ENCODE measurements around the gene SAMD4A.

SAMD4A gene

DNA sequence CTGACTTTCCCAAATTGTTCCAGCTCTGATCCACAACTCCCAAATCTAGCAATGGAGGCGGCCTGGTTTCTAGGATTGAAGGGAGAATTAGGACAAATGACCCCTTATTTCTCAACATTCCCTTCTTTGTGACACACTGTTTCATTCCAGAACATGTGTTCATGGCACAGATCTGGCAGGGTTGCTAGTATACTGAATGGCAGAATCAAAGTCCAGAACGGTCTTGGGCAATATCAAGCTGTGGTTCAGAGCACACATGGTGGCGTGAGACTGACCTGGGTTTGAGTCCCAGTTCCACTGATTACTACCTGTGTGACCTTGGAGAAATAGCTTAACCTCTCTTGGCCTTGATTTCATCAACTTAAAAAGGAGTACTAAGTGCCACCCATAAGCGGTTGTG lies 152.5 kb downstream of the SAMD4A start:
- Histone ChIP-seq H3K4me1 (ENCODE audit: control insufficient read depth, insufficient read depth, low read length) (no peaks in the 10 kb centered on the region), H3K36me3 (ENCODE audit: control insufficient read depth, insufficient read depth, low read length) (no peaks in the 10 kb centered on the region), H3K9ac (ENCODE audit: low read length) (no peak overlapping the region), H3K9me3 (ENCODE audit: control insufficient read depth, low read length) (no peaks in the 10 kb centered on the region), H3K4me3 (ENCODE audit: low read length) (no peak overlapping the region), H3K27me3 (ENCODE audit: control insufficient read depth, insufficient read depth, low read length) (no peaks in the 10 kb centered on the region)

DNA sequence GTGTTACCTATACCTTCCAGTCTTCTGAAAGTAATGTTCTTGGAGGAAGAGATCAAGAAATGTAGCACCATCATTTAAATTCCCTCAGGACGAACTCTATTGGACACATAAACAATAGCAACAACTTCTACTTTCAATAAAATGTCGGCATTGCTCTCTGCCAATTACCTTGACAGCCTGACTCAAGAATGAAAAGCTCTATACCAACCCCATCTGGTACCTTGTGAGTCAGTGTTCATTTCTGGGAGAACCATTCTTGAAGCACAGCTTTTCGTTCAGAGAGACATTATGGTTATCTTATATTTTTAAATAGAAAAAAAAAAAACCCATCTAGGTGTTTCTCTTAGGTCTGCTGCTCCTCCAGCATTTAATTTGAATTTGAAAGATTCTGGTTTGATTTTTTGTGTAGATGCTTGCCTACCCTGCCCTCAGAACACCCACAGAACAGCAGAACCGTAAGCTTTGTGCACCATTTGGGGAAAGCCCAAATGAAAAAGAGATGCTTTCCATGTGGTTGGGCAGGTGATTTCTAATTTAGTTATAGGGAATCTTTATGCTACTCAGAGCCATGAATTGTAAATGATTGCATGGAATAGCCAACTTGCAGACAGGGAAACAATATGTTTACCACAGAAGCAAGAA lies 156.0 kb downstream of the SAMD4A start:
- H3K9me3 ChIP-seq (ENCODE audit: control insufficient read depth, low read length), result no peaks in the 10 kb centered on the region
- H3K27me3 ChIP-seq (ENCODE audit: control insufficient read depth, insufficient read depth, low read length), result no peaks in the 10 kb centered on the region
- H3K36me3 ChIP-seq (ENCODE audit: control insufficient read depth, insufficient read depth, low read length), result no peaks in the 10 kb centered on the region
- no peak overlapping the region for H3K4me3 ChIP-seq (ENCODE audit: low read length)
- H3K9ac ChIP-seq (ENCODE audit: low read length), result no peak overlapping the region
- H3K4me1 ChIP-seq (ENCODE audit: control insufficient read depth, insufficient read depth, low read length), result no peaks in the 10 kb centered on the region

DNA sequence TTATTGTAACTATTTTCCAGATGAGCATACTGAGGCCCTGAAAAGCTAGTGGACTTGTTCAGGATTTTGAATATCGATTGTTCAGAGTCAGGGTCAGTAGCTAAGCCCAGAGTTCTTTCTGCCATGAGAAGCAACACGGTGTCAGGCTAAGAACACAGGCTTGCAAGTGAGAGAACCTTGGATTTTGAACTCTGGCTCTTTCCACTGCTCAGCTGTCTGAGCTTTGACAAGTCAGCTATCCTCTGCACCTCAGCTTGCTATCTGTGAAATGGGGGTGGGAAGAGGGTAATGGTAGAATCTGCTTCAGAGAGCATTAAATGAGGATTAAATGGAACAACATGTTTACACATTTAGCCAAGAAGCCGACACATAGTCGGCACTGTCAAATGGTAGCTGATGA lies 157.2 kb downstream of the SAMD4A start:
- H3K27me3 ChIP-seq (ENCODE audit: control insufficient read depth, insufficient read depth, low read length), result no peaks in the 10 kb centered on the region
- no peaks in the 10 kb centered on the region for H3K4me1 ChIP-seq (ENCODE audit: control insufficient read depth, insufficient read depth, low read length)
- no peaks in the 10 kb centered on the region for H3K9me3 ChIP-seq (ENCODE audit: control insufficient read depth, low read length)
- no peaks in the 10 kb centered on the region for H3K36me3 ChIP-seq (ENCODE audit: control insufficient read depth, insufficient read depth, low read length)
- no peak overlapping the region for H3K4me3 ChIP-seq (ENCODE audit: low read length)
- no peak overlapping the region for H3K9ac ChIP-seq (ENCODE audit: low read length)

DNA sequence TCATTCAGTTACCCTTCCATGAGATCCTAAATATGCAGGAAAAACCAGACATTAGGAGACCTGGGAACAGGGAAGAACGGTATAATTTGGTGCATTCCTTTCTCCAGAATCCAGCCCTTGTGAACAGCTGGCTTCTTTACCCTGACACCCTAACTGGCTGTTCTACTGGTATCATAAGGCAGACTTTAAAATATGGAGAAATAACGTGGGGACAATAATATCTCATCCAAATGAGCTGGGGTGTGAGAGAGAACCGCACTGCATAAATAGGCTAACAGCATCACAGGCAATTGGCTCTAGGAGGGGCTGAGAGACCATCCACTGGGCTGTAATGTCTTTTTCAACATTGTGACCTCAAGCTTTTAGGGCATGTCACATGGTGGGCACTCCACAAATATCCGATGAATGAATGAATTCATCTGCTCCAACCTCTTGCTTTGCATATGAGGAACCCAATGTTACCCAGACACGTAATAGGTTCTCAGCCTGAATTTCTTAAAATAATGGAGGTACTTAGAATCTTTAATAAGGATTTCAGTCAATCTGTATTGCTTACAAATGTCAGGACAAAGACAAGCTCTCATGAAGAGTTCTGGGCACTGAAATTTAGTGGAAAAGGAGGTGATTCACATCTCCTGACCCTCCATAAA lies 157.9 kb downstream of the SAMD4A start:
- Histone ChIP-seq H3K36me3 (ENCODE audit: control insufficient read depth, insufficient read depth, low read length) (no peaks in the 10 kb centered on the region), H3K9ac (ENCODE audit: low read length) (no peak overlapping the region), H3K4me3 (ENCODE audit: low read length) (no peak overlapping the region), H3K9me3 (ENCODE audit: control insufficient read depth, low read length) (no peaks in the 10 kb centered on the region), H3K4me1 (ENCODE audit: control insufficient read depth, insufficient read depth, low read length) (no peaks in the 10 kb centered on the region), H3K27me3 (ENCODE audit: control insufficient read depth, insufficient read depth, low read length) (no peaks in the 10 kb centered on the region)

DNA sequence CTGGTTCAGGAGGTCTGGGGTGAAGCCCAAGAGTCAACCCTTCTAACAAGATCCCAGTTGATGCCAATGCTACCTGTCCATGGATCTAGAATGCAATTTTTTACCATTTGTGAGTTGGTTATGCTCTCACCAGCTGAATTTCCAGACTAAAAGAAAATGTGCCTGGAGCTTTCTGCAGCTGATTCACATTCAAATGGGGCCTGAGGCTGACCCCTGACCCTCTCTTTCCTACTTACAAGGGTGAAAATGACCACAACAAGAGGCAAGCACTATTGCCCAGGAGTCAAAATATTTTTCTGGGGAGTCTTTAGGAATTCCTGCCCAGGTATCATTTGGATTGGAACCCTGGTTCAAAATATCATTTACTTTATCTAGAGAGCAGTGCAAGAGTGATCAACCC lies 159.1 kb downstream of the SAMD4A start:
- Histone ChIP-seq H3K4me3 (ENCODE audit: low read length) (no peak overlapping the region), H3K27me3 (ENCODE audit: control insufficient read depth, insufficient read depth, low read length) (no peaks in the 10 kb centered on the region), H3K36me3 (ENCODE audit: control insufficient read depth, insufficient read depth, low read length) (no peaks in the 10 kb centered on the region), H3K4me1 (ENCODE audit: control insufficient read depth, insufficient read depth, low read length) (no peaks in the 10 kb centered on the region), H3K9me3 (ENCODE audit: control insufficient read depth, low read length) (no peaks in the 10 kb centered on the region), H3K9ac (ENCODE audit: low read length) (no peak overlapping the region)

DNA sequence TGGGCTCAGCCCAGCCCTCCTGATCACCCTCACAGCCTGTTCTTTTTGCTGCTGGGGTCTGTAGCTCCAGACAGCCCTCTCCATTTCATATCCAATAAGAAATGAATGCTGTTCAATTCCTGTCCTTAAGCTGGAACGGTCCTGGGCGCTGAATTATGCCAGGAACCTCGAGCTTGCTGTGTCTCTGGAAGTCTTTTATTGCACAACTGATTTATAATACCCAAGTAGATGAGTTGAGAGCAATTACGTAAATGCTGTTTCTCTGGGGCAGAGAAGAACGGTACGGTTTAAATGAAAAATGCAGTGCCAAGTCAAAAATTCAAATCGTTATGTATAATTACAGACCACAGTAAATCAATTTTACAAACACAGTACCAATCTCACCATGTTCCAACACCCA lies 161.0 kb downstream of the SAMD4A start:
- no peak overlapping the region for H3K4me3 ChIP-seq (ENCODE audit: low read length)
- no peaks in the 10 kb centered on the region for H3K36me3 ChIP-seq (ENCODE audit: control insufficient read depth, insufficient read depth, low read length)
- no peaks in the 10 kb centered on the region for H3K9me3 ChIP-seq (ENCODE audit: control insufficient read depth, low read length)
- no peaks in the 10 kb centered on the region for H3K4me1 ChIP-seq (ENCODE audit: control insufficient read depth, insufficient read depth, low read length)
- H3K27me3 ChIP-seq (ENCODE audit: control insufficient read depth, insufficient read depth, low read length), result no peaks in the 10 kb centered on the region
- H3K9ac ChIP-seq (ENCODE audit: low read length), result no peak overlapping the region

DNA sequence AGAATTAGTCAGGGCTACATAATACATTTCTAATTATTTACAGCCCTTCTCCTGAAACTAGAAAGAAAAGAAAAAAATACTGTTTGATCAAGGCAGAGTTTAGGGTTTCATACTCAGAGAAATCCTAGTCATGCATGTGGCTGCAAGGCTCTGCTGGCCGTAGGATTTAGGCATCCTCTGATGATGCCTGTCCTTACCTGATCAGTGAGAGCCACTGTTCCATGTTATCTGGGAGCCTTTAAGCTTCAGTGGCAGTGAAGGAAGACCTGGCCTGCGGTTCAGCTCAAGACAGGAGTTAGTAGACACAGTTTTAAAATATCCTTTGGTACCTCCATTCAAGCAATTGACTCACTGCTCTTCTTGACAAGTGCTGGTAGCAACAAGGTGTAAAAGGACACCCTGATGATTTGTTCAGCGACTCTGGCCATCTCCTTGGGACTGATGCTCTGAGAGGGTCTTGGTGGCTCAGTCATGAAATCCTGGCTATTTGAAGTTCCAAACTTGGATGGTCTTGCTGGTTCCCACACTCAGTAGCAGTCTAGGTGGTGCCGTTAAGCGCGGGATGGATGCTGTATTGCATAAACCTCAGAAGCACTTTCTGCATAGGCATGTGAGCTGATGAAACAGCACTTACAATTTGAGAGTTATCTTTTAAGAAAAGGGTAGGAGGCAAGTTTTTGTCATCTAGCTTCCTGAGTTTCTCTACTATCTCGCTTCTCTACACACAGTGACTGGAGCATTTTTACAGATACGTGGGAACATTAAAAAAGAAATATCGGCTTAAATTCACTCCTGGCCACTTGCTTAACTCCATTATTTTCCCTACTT lies 162.0 kb downstream of the SAMD4A start:
- no peaks in the 10 kb centered on the region for H3K9me3 ChIP-seq (ENCODE audit: control insufficient read depth, low read length)
- no peaks in the 10 kb centered on the region for H3K27me3 ChIP-seq (ENCODE audit: control insufficient read depth, insufficient read depth, low read length)
- no peaks in the 10 kb centered on the region for H3K36me3 ChIP-seq (ENCODE audit: control insufficient read depth, insufficient read depth, low read length)
- no peak overlapping the region for H3K4me3 ChIP-seq (ENCODE audit: low read length)
- no peaks in the 10 kb centered on the region for H3K4me1 ChIP-seq (ENCODE audit: control insufficient read depth, insufficient read depth, low read length)
- no peak overlapping the region for H3K9ac ChIP-seq (ENCODE audit: low read length)

DNA sequence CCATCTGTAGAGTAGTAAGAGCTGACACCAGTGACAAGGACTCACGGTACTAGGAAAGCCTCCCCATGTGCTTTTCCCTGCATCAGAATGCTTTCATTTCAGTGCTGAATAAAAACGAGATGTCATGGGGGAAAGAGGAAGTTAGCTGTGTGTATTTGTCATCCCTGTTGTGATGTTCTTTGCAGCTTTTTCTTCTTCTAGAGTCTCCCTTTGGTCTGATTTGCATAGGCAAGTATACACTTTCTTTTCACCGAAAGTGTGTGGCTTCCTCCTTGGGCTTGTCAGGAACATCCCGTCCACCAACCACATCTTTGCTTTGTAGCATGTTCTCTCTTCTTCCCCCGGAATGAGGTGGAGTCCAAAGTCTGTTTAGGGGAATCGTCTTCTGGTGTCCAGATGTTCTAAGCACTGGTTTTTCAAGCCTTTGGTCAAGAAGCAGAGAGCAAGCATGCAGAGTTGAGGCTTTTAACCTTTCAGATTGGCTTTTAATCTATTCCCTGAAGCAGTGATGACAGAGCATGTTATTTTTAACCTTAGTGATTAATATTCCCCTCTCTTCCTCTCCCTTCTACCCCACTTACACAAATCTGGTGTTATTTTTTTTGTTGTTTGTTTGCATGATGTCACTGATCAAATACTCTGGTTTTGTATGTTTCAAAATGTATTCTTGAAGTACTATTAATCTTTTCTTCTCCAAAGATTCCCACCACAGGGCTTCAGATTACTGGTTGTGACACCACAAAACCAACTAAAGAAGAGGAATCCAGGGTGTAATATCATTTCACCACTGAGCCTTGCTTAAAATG lies 163.4 kb downstream of the SAMD4A start:
- no peaks in the 10 kb centered on the region for H3K36me3 ChIP-seq (ENCODE audit: control insufficient read depth, insufficient read depth, low read length)
- H3K27me3 ChIP-seq (ENCODE audit: control insufficient read depth, insufficient read depth, low read length), result no peaks in the 10 kb centered on the region
- H3K9ac ChIP-seq (ENCODE audit: low read length), result no peak overlapping the region
- no peak overlapping the region for H3K4me3 ChIP-seq (ENCODE audit: low read length)
- no peaks in the 10 kb centered on the region for H3K9me3 ChIP-seq (ENCODE audit: control insufficient read depth, low read length)
- no peaks in the 10 kb centered on the region for H3K4me1 ChIP-seq (ENCODE audit: control insufficient read depth, insufficient read depth, low read length)

DNA sequence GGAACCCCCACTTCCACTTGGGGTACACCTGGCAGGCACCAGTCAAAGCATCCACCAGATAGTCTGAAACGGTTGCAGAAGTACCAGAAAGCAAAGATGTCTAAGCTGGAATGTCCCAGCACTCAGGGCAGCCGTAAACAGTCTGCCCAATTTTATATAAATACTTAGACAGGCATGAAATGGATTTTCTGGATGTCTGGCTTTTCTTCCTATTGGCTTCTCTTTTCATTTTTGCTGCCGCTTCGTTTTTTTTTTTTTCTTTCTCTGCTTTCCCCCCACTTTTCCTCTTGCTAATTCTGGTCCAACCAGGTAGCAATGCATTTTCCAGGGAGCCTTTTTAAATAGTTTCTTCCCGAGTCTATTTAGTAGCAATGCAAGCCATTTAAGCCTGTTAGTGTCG lies 168.0 kb downstream of the SAMD4A start:
- Histone ChIP-seq H3K9ac (ENCODE audit: low read length) (no peak overlapping the region), H3K36me3 (ENCODE audit: control insufficient read depth, insufficient read depth, low read length) (no peaks in the 10 kb centered on the region), H3K27me3 (ENCODE audit: control insufficient read depth, insufficient read depth, low read length) (no peaks in the 10 kb centered on the region), H3K4me1 (ENCODE audit: control insufficient read depth, insufficient read depth, low read length) (no peaks in the 10 kb centered on the region), H3K9me3 (ENCODE audit: control insufficient read depth, low read length) (no peaks in the 10 kb centered on the region), H3K4me3 (ENCODE audit: low read length) (no peak overlapping the region)

DNA sequence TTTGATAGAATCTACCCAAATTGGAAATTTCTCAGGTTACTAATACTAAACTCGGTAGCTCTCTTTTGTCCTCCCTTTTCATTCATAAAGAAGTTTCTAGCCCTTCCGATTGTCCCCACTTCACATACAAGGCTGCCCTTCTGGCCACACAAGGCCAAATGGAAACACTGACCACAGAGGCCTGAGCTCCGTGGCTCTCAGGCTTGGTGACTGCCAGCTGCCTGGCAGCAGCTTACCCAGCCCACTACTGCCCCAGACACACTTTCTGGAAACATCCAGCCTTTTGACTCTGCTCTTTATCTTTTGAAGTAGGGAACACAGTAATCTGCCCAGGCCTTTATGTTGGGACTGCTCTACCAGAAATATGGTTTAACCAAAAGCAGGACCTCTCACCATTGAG lies 168.5 kb downstream of the SAMD4A start:
- Histone ChIP-seq H3K27me3 (ENCODE audit: control insufficient read depth, insufficient read depth, low read length) (no peaks in the 10 kb centered on the region), H3K4me3 (ENCODE audit: low read length) (no peak overlapping the region), H3K9me3 (ENCODE audit: control insufficient read depth, low read length) (no peaks in the 10 kb centered on the region), H3K36me3 (ENCODE audit: control insufficient read depth, insufficient read depth, low read length) (no peaks in the 10 kb centered on the region), H3K4me1 (ENCODE audit: control insufficient read depth, insufficient read depth, low read length) (no peaks in the 10 kb centered on the region), H3K9ac (ENCODE audit: low read length) (no peak overlapping the region)

DNA sequence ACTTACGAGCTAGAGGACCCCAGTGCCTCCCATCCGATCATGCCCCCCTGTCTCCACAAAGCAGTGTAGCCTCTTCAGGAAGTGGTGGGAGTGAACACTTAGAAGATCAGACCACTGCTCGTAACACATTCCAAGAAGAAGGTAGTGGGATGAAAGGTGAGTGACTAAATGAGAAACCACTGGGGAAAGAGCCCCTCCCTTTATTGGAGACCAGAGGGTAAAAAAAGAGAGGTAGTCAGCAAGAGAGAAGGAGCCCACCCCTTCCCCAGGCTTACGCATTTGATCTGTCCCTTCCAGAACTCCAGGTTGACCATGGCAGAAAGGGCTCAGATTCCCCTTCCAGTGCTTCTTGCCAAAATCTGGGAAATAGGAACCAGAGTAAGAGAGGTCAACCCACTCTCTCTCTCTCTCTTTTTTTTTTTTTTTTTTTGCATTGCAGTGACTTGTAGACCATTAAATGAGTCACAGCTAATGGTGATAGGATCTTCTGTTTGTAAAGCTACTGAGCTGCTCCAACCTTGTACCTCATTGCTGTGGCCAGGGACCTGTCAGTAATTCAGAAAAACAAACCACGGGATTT lies 170.3 kb downstream of the SAMD4A start:
- Histone ChIP-seq H3K9ac (ENCODE audit: low read length) (no peak overlapping the region), H3K4me1 (ENCODE audit: control insufficient read depth, insufficient read depth, low read length) (no peaks in the 10 kb centered on the region), H3K4me3 (ENCODE audit: low read length) (no peak overlapping the region), H3K36me3 (ENCODE audit: control insufficient read depth, insufficient read depth, low read length) (no peaks in the 10 kb centered on the region), H3K9me3 (ENCODE audit: control insufficient read depth, low read length) (no peaks in the 10 kb centered on the region), H3K27me3 (ENCODE audit: control insufficient read depth, insufficient read depth, low read length) (no peaks in the 10 kb centered on the region)
